HAP-1 (cell line): ENCODE data around the gene HSPBAP1.
A peak's percentile ranks its signal among the peaks of the same experiment; 100 is the strongest.
"Not testable (repeated sequence)": the region's sequence is repeated elsewhere in the genome, so short reads cannot be mapped to it uniquely, and the experiment has no call there.

Experiments used
- DNase-seq, 2 experiments: peaks; one replicate each; pipeline ENCODE4 v3.0.0-alpha.2; 2016 to 2020; ENCODE audit warnings: low spot score in 2 of 2
- H3K27me3 ChIP-seq: fragments of 250-450 bp; sonication (Bioruptor Pico); 2 replicates; pipeline ENCODE4 v1.5.1; 2020; ENCODE audit warnings: low read depth, mild to moderate bottlenecking, moderate library complexity
- H3K36me3 ChIP-seq: fragments of 250-450 bp; sonication (Bioruptor Pico); replicated peaks from 2 replicates; pipeline ENCODE4 v1.5.1; 2020; ENCODE audit warnings: mild to moderate bottlenecking
- H3K4me1 ChIP-seq: fragments of 250-450 bp; sonication (Bioruptor Pico); 2 replicates; pipeline ENCODE4 v1.5.1; 2020; ENCODE audit warnings: mild to moderate bottlenecking
- H3K4me3 ChIP-seq: fragments of 250-450 bp; sonication (Bioruptor Pico); 2 replicates; pipeline ENCODE4 v1.5.1; 2020; ENCODE audit warnings: mild to moderate bottlenecking, moderate library complexity
- H3K9me3 ChIP-seq: fragments of 250-450 bp; sonication (Bioruptor Pico); 2 replicates; pipeline ENCODE4 v1.5.1; 2020; ENCODE audit warnings: mild to moderate bottlenecking, moderate library complexity
- in situ Hi-C: fragments of 300-500 bp; cut with MboI; formaldehyde crosslinking; loops from 3 replicates; pipeline ENCODE4 v1.14.3; 2020; ENCODE audit warnings: low sequenced_read_pairs, inconsistent platforms, mixed read lengths

HSPBAP1 gene

GRCh38 chr3:122710616-122711251 lies 82.9 kb downstream of the HSPBAP1 start:
- H3K36me3 ChIP-seq, in situ Hi-C loops, H3K4me3 ChIP-seq, DNase-seq, H3K9me3 ChIP-seq, H3K27me3 ChIP-seq, H3K4me1 ChIP-seq: not testable (repeated sequence)

- in situ Hi-C loops: no loop called here
- Histone ChIP-seq H3K36me3 (peaks cover 5% of the 10 kb centered on the region), H3K4me1 (no peaks in the 10 kb centered on the region), H3K27me3 (no peaks in the 10 kb centered on the region), H3K9me3 (no peaks in the 10 kb centered on the region), H3K4me3 (no peak overlapping the region)
- no peak for DNase-seq
Measured at GRCh38 chr3:122705379-122705778, 88.3 kb downstream of the HSPBAP1 start.

GRCh38 chr3:122700193-122700592 lies 93.4 kb downstream of the HSPBAP1 start:
- H3K9me3 ChIP-seq: no peaks in the 10 kb centered on the region
- H3K27me3 ChIP-seq: no peaks in the 10 kb centered on the region
- H3K4me1 ChIP-seq: no peaks in the 10 kb centered on the region
- no peak for DNase-seq
- no peak overlapping the region for H3K4me3 ChIP-seq
- H3K36me3 ChIP-seq: peaks cover 8% of the 10 kb centered on the region
- in situ Hi-C loops: no loop called here

GRCh38 chr3:122697952-122698620 lies 95.5 kb downstream of the HSPBAP1 start:
- no peak overlapping the region for H3K4me3 ChIP-seq
- no peaks in the 10 kb centered on the region for H3K9me3 ChIP-seq
- no peaks in the 10 kb centered on the region for H3K4me1 ChIP-seq
- in situ Hi-C loops: no loop called here
- peaks cover 10% of the 10 kb centered on the region for H3K36me3 ChIP-seq
- no peaks in the 10 kb centered on the region for H3K27me3 ChIP-seq
- DNase-seq: no peak

- no peaks in the 10 kb centered on the region for H3K27me3 ChIP-seq
- no peaks in the 10 kb centered on the region for H3K9me3 ChIP-seq
- DNase-seq: no peak
- H3K4me1 ChIP-seq: no peaks in the 10 kb centered on the region
- H3K4me3 ChIP-seq: no peak overlapping the region
- in situ Hi-C loops: no loop called here
- peaks cover 17% of the 10 kb centered on the region for H3K36me3 ChIP-seq
Measured at GRCh38 chr3:122695927-122696561, 97.6 kb downstream of the HSPBAP1 start.

- no peaks in the 10 kb centered on the region for H3K4me1 ChIP-seq
- peaks cover 14% of the 10 kb centered on the region for H3K36me3 ChIP-seq
Measured at GRCh38 chr3:122694966-122695365, 98.7 kb downstream of the HSPBAP1 start.

GRCh38 chr3:122692674-122693073 lies 101.0 kb downstream of the HSPBAP1 start:
- no peaks in the 10 kb centered on the region for H3K27me3 ChIP-seq
- DNase-seq: no peak
- H3K4me3 ChIP-seq: no peak overlapping the region
- in situ Hi-C loops: no loop called here
- H3K9me3 ChIP-seq: no peaks in the 10 kb centered on the region
- no peaks in the 10 kb centered on the region for H3K4me1 ChIP-seq
- H3K36me3 ChIP-seq: peaks cover 9% of the 10 kb centered on the region

More at GRCh38 chr3:122694966-122695365, 98.7 kb downstream of the HSPBAP1 start:
- Histone ChIP-seq H3K4me3 (no peak overlapping the region), H3K9me3 (no peaks in the 10 kb centered on the region), H3K27me3 (no peaks in the 10 kb centered on the region)
- no peak for DNase-seq
- in situ Hi-C loops: no loop called here

GRCh38 chr3:122691195-122691594 lies 102.4 kb downstream of the HSPBAP1 start:
- no peak for DNase-seq
- H3K36me3 ChIP-seq: peaks cover 13% of the 10 kb centered on the region
- no peaks in the 10 kb centered on the region for H3K27me3 ChIP-seq
- in situ Hi-C loops: no loop called here
- H3K4me1 ChIP-seq: no peaks in the 10 kb centered on the region
- no peaks in the 10 kb centered on the region for H3K9me3 ChIP-seq
- no peak overlapping the region for H3K4me3 ChIP-seq

GRCh38 chr3:122690096-122690495 lies 103.5 kb downstream of the HSPBAP1 start:
- DNase-seq: peak in 1 of 2 experiments; percentile 1
- Histone ChIP-seq H3K9me3 (no peaks in the 10 kb centered on the region), H3K4me3 (no peak overlapping the region), H3K27me3 (no peaks in the 10 kb centered on the region), H3K4me1 (no peaks in the 10 kb centered on the region), H3K36me3 (peaks cover 13% of the 10 kb centered on the region)
- in situ Hi-C loops: no loop called here
